H1 (cell line): Measurements from ENCODE around the gene NLGN4X. TPM values are rescaled to one million over a fixed set of nuclear protein-coding genes. Genes with fewer than 3 reads are reported as not detected.

Experiments
- CTCF ChIA-PET: fragments of 300-600 bp; sonication (Branson Sonifier 250); formaldehyde crosslinking; loops from one replicate; lab custom pipeline; 2021; ENCODE audit not compliant: partially characterized antibody; lab: Charles Lee
- POLR2A ChIA-PET: fragments of 300-600 bp; sonication (Branson Sonifier 250); formaldehyde crosslinking; loops from one replicate; lab custom pipeline; 2021; ENCODE audit warnings: inconsistent platforms; ENCODE audit not compliant: partially characterized antibody; lab: Charles Lee
- DNase-seq, 2 experiments: peaks; one replicate each; pipeline versions ENCODE4 v3.0.0 to v3.0.0-alpha.2; 2010 to 2022; ENCODE audit warnings: low spot score in 2 of 2, low read depth in 1 of 2, mixed read lengths in 1 of 2
- FAIRE-seq: peaks from 2 replicates; lab custom pipeline; 2011; peaks lifted over from hg19 to GRCh38; lab: Jason Lieb, UNC
- H2AFZ ChIP-seq: 2 replicates; pipeline ENCODE4 v1.8.1; 2012; ENCODE audit warnings: low read length, inconsistent platforms
- H2AK5ac ChIP-seq: 2 replicates; pipeline ENCODE4 v1.6.1; 2013; ENCODE audit warnings: low read depth, low read length
- H2BK120ac ChIP-seq: replicated peaks from 2 replicates; pipeline ENCODE3; 2013; ENCODE audit warnings: low read depth, low read length, inconsistent platforms
- H2BK12ac ChIP-seq: 2 replicates; pipeline ENCODE4 v1.6.1; 2013; ENCODE audit warnings: low read depth, low read length
- H2BK15ac ChIP-seq: 2 replicates; pipeline ENCODE4 v1.6.1; 2013; ENCODE audit warnings: low read length
- H2BK20ac ChIP-seq: 2 replicates; pipeline ENCODE4 v1.6.1; 2013; ENCODE audit warnings: low read length
- H2BK5ac ChIP-seq: 2 replicates; pipeline ENCODE4 v1.6.1; 2013; ENCODE audit warnings: low read depth, low read length
- H3K14ac ChIP-seq: 2 replicates; pipeline ENCODE4 v1.6.1; 2013; ENCODE audit warnings: inconsistent platforms; ENCODE audit not compliant: insufficient read length
- H3K18ac ChIP-seq: 2 replicates; pipeline ENCODE4 v1.6.1; 2013; ENCODE audit warnings: low read length; ENCODE audit errors: extremely low read depth
- H3K23ac ChIP-seq: 2 replicates; pipeline ENCODE4 v1.6.1; 2013; ENCODE audit warnings: inconsistent platforms; ENCODE audit not compliant: insufficient read length
- H3K23me2 ChIP-seq: 2 replicates; pipeline ENCODE4 v1.6.1; 2013; ENCODE audit warnings: low read depth, low read length
- H3K27ac ChIP-seq: 2 replicates; pipeline ENCODE4 v1.6.1; 2011; ENCODE audit warnings: low read depth, low read length, inconsistent platforms
- H3K27me3 ChIP-seq, 4 experiments: replicated peaks in 1 of 4; 1 replicate in 1 of 4; 2 replicates in 3 of 4; pipeline versions ENCODE4 v1.6.1 to v1.8.1; 2011 to 2013; ENCODE audit warnings: low read length in 3 of 4, mild to moderate bottlenecking in 3 of 4, inconsistent platforms in 2 of 4, mixed read lengths in 2 of 4, moderate library complexity in 1 of 4; ENCODE audit not compliant: control insufficient read depth in 3 of 4, insufficient read depth in 3 of 4; ENCODE audit errors: extremely low read depth in 1 of 4
- H3K36me3 ChIP-seq, 4 experiments: 2 replicates each; pipeline versions ENCODE4 v1.6.1 to v1.8.1; 2011 to 2013; ENCODE audit warnings: mild to moderate bottlenecking in 4 of 4, low read length in 3 of 4, moderate library complexity in 2 of 4, control low read depth in 1 of 4, inconsistent platforms in 1 of 4; ENCODE audit not compliant: insufficient read depth in 4 of 4, control insufficient read depth in 2 of 4
- H3K4ac ChIP-seq: replicated peaks from 2 replicates; pipeline ENCODE3; 2013; ENCODE audit warnings: low read length, low read depth, mixed read lengths, inconsistent platforms; ENCODE audit not compliant: insufficient read length
- H3K4me1 ChIP-seq, 4 experiments: replicated peaks in 1 of 4; 1 replicate in 1 of 4; 2 replicates in 3 of 4; pipeline versions ENCODE4 v1.6.1 to v1.8.1; 2011 to 2013; ENCODE audit warnings: low read length in 3 of 4, inconsistent platforms in 2 of 4, mixed read lengths in 1 of 4; ENCODE audit not compliant: insufficient read depth in 4 of 4, control insufficient read depth in 3 of 4
- H3K4me2 ChIP-seq, 2 experiments: 2 replicates each; pipeline versions ENCODE4 v1.6.1 to v1.8.1; 2011 to 2013; ENCODE audit warnings: low read depth in 2 of 2, low read length in 2 of 2, control low read depth in 1 of 2, inconsistent platforms in 1 of 2, mild to moderate bottlenecking in 1 of 2; ENCODE audit not compliant: insufficient read depth in 1 of 2
- H3K4me3 ChIP-seq, 4 experiments: fragments of 200-600, 300-600 bp in 1 of 4; sonication (generic), shearing (Covaris generic), sonication (Bioruptor Twin) in 1 of 4; 2 replicates each; pipeline versions ENCODE4 v1.5.1 to v1.8.1; 2011 to 2016; ENCODE audit warnings: low read length in 4 of 4, low read depth in 3 of 4, control low read depth in 2 of 4, inconsistent platforms in 2 of 4, mild to moderate bottlenecking in 2 of 4, mixed read lengths in 1 of 4, moderate library complexity in 1 of 4; ENCODE audit not compliant: insufficient read depth in 2 of 4; ENCODE audit errors: extremely low read depth in 1 of 4
- H3K56ac ChIP-seq: replicated peaks from 2 replicates; pipeline ENCODE3; 2013; ENCODE audit warnings: low read depth, mild to moderate bottlenecking, mixed read lengths, low read length, inconsistent platforms; ENCODE audit not compliant: insufficient read length
- H3K79me1 ChIP-seq: 2 replicates; pipeline ENCODE4 v1.6.1; 2013; ENCODE audit warnings: low read depth, low read length, control low read depth
- H3K79me2 ChIP-seq, 2 experiments: 2 replicates each; pipeline versions ENCODE4 v1.6.1 to v1.8.1; 2012 to 2013; ENCODE audit warnings: low read length in 2 of 2, mild to moderate bottlenecking in 2 of 2, inconsistent platforms in 1 of 2; ENCODE audit not compliant: insufficient read depth in 2 of 2, control insufficient read depth in 1 of 2
- H3K9ac ChIP-seq, 4 experiments: replicated peaks in 1 of 4; 1 replicate in 1 of 4; 2 replicates in 3 of 4; pipeline versions ENCODE4 v1.6.1 to v1.8.1; 2011 to 2013; ENCODE audit warnings: low read depth in 3 of 4, low read length in 3 of 4, control low read depth in 2 of 4, mild to moderate bottlenecking in 2 of 4, moderate library complexity in 2 of 4, inconsistent platforms in 1 of 4; ENCODE audit errors: extremely low read depth in 1 of 4
- H3K9me3 ChIP-seq, 2 experiments: 2 replicates each; pipeline versions ENCODE4 v1.6.1 to v1.8.1; 2012 to 2013; ENCODE audit warnings: mild to moderate bottlenecking in 2 of 2, moderate library complexity in 2 of 2, control low read depth in 1 of 2, inconsistent platforms in 1 of 2, low read depth in 1 of 2, low read length in 1 of 2, mixed read lengths in 1 of 2; ENCODE audit not compliant: insufficient read depth in 2 of 2
- H4K20me1 ChIP-seq, 2 experiments: replicated peaks in 1 of 2; 2 replicates each; pipeline versions ENCODE3 to v1.8.1; 2011 to 2013; ENCODE audit warnings: inconsistent platforms in 2 of 2, low read length in 2 of 2, mild to moderate bottlenecking in 1 of 2; ENCODE audit not compliant: insufficient read depth in 2 of 2, control insufficient read depth in 1 of 2
- H4K5ac ChIP-seq: 2 replicates; pipeline ENCODE4 v1.6.1; 2013; ENCODE audit warnings: low read length, low read depth, mixed read lengths, inconsistent platforms; ENCODE audit not compliant: insufficient read length
- H4K8ac ChIP-seq: 2 replicates; pipeline ENCODE4 v1.8.0; 2013; ENCODE audit warnings: mild to moderate bottlenecking, moderate library complexity, low read length, inconsistent platforms; ENCODE audit not compliant: insufficient read depth; ENCODE audit errors: extremely low read depth
- H4K91ac ChIP-seq: replicated peaks from 2 replicates; pipeline ENCODE3; 2013; ENCODE audit warnings: low read length, mixed read lengths, inconsistent platforms; ENCODE audit not compliant: insufficient read length
- CBX5 ChIP-seq: fragments of 300-800, 300-1000 bp; sonication (generic); IDR thresholded peaks from 2 replicates; pipeline ENCODE4 v1.7.1; 2016; ENCODE audit warnings: antibody characterized with exemption, low read length, low read depth
- CHD2 ChIP-seq: IDR thresholded peaks from 2 replicates; pipeline ENCODE4 v1.6.1; 2012; ENCODE audit warnings: low read length, improper control_type of control experiment
- GABPA ChIP-seq: IDR thresholded peaks from 2 replicates; pipeline ENCODE4 v1.6.1; 2011; ENCODE audit warnings: mild to moderate bottlenecking, low read length, moderate library complexity, borderline replicate concordance; ENCODE audit not compliant: insufficient read depth
- JUN ChIP-seq: IDR thresholded peaks from 2 replicates; pipeline ENCODE4 v1.6.1; 2011; ENCODE audit warnings: low read depth, mild to moderate bottlenecking, improper control_type of control experiment, low read length
- JUND ChIP-seq: IDR thresholded peaks from 2 replicates; pipeline ENCODE4 v1.6.1; 2011; ENCODE audit warnings: mild to moderate bottlenecking, improper control_type of control experiment, low read length
- KDM4A ChIP-seq: IDR thresholded peaks from one replicate; pipeline ENCODE4 v1.7.1; 2012; ENCODE audit warnings: low read depth, mild to moderate bottlenecking, moderate library complexity, low read length, inconsistent platforms; ENCODE audit not compliant: severe bottlenecking
- NANOG ChIP-seq: IDR thresholded peaks from 2 replicates; pipeline ENCODE4 v1.6.1; 2011; ENCODE audit warnings: low read length, low read depth, mild to moderate bottlenecking, inconsistent platforms; ENCODE audit not compliant: insufficient read depth, poor library complexity, severe bottlenecking
- NRF1 ChIP-seq: IDR thresholded peaks from 2 replicates; pipeline ENCODE4 v1.6.1; 2011; ENCODE audit warnings: mild to moderate bottlenecking, low read depth, low read length, improper control_type of control experiment
- PHF8 ChIP-seq: fragments of 200-600 bp; sonication (generic); conservative IDR thresholded peaks from 2 replicates; pipeline ENCODE4 v1.7.1; 2012; ENCODE audit warnings: low read depth, mild to moderate bottlenecking, inconsistent platforms, low read length, moderate library complexity
- POLR2AphosphoS5 ChIP-seq: IDR thresholded peaks from 2 replicates; pipeline ENCODE4 v1.6.1; 2011; ENCODE audit warnings: low read depth, low read length
- RXRA ChIP-seq: IDR thresholded peaks from 2 replicates; pipeline ENCODE4 v1.6.1; 2011; ENCODE audit warnings: low read depth, mild to moderate bottlenecking, low read length, moderate library complexity; ENCODE audit not compliant: insufficient read depth
- SP4 ChIP-seq: IDR thresholded peaks from 2 replicates; pipeline ENCODE4 v1.6.1; 2012; ENCODE audit warnings: low read length, inconsistent platforms
- SUZ12 ChIP-seq: fragments of 200-600 bp; sonication (generic); IDR thresholded peaks from 2 replicates; pipeline ENCODE4 v1.6.1; 2012; ENCODE audit warnings: mild to moderate bottlenecking, inconsistent platforms, low read length, moderate library complexity, mixed read lengths
- WGBS, 2 experiments: shearing (Covaris generic) in 1 of 2; methylation state at CpG; one replicate each; pipeline versions ENCODE4 v1.1.6 to v1.1.7; 2013 to 2015; ENCODE audit warnings: low lambda C conversion rate in 2 of 2, mixed read lengths in 2 of 2, inconsistent platforms in 1 of 2, low coverage in 1 of 2, missing lambda C conversion rate in 1 of 2; ENCODE audit not compliant: insufficient replicate concordance in 2 of 2, insufficient coverage in 1 of 2, insufficient read length in 1 of 2; ENCODE audit errors: extremely low coverage in 1 of 2, missing lambda C conversion rate in 1 of 2; 5-methylcytosine and 5-hydroxymethylcytosine counted together
- polyA plus RNA-seq, 7 experiments: library from polyadenylated mRNA; depleted of rRNA in 3 of 7; stranded (reverse) in 5 of 7; unstranded in 2 of 7; fragments of >200 nt in 5 of 7; fragments of 200-250 nt in 2 of 7; gene quantifications; 1 replicate in 5 of 7; 2 replicates in 1 of 7; 4 replicates in 1 of 7; pipeline versions ENCODE4 v1.2.1 to v1.2.3, GENCODE V29; 2011 to 2013; ENCODE audit warnings: missing spikeins in 2 of 7, mixed read lengths in 2 of 7
- total RNA-seq: library from RNA; stranded (reverse); fragmentation: NEBNext Ultra II Directional; extraction: Animal tissue kit (Norgen Biotek cat#: 25700); gene quantifications from 2 replicates; pipeline ENCODE4 v1.2.1, GENCODE V29; 2021
- TF ChIP-seq, protein P1 (sequence below): IDR thresholded peaks from 2 replicates; pipeline ENCODE4 v1.6.1; 2012; ENCODE audit warnings: low read length, inconsistent platforms

NLGN4X gene
- total and polyA plus RNA-seq, 2 of the 8 experiments (the other 6 are each of a cell fraction or from before 2014, with no cell fraction given): 104 to 124 TPM

DNA sequence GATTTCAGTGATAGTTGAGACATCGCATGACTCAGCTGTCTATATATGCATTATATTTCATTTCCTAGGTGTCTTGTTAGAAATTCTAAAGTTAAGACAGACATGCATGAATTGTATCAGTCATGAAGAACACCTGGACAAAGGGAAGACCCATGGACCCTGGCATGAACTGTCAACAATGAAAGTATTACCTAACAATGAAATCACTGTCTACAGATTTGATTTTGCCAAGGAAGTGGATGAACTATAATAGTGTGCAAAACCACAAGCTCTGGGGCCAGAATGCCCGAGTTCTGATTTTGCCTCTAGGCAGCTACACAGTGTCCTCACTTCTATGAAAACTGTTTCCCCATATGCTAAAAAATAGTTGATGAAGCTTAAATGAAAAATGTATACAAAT is 386.1 kb downstream of the NLGN4X start:
- H3K79me2 ChIP-seq: no peaks in the 10 kb centered on the region
- ChIA-PET POLR2A (no interaction called here), CTCF (no interaction called here)
- H2AFZ ChIP-seq: no peak overlapping the region
- no peak overlapping the region for H3K18ac ChIP-seq
- 88% methylated on average over 2 of the region's 2 CpGs; no CpG with 5 or more reads in 1 of the 2 experiments for WGBS, 2 experiments
- H3K4me1 ChIP-seq: no peaks in the 10 kb centered on the region
- H3K9ac ChIP-seq: no peak overlapping the region
- H4K91ac ChIP-seq: no peak overlapping the region
- H3K4me3 ChIP-seq: no peak overlapping the region
- H3K4me2 ChIP-seq: no peak overlapping the region
- no peak overlapping the region for H2AK5ac ChIP-seq
- no peaks in the 10 kb centered on the region for H3K36me3 ChIP-seq
- FAIRE-seq (no peak), DNase-seq (no peak)
- H3K9me3 ChIP-seq: no peaks in the 10 kb centered on the region
- H2BK5ac ChIP-seq: no peak overlapping the region
- no peak overlapping the region for H2BK15ac ChIP-seq
- H3K56ac ChIP-seq: no peak overlapping the region
- H3K23me2 ChIP-seq: no peaks in the 10 kb centered on the region
- H3K27me3 ChIP-seq: no peaks in the 10 kb centered on the region
- H3K14ac ChIP-seq: no peak overlapping the region
- no peak overlapping the region for H4K8ac ChIP-seq
- H3K23ac ChIP-seq: no peak overlapping the region
- H2BK12ac ChIP-seq: no peak overlapping the region
- no peaks in the 10 kb centered on the region for H3K79me1 ChIP-seq
- H4K20me1 ChIP-seq: no peaks in the 10 kb centered on the region
- H3K4ac ChIP-seq: no peak overlapping the region
- H2BK20ac ChIP-seq: no peak overlapping the region
- no peak overlapping the region for H2BK120ac ChIP-seq
- no peak overlapping the region for H4K5ac ChIP-seq
- H3K27ac ChIP-seq: no peak overlapping the region
- TF ChIP-seq CBX5 (no peak), KDM4A (no peak), POLR2AphosphoS5 (no peak), JUND (no peak), RXRA (no peak), JUN (no peak), NANOG (no peak), SUZ12 (no peak), CHD2 (no peak), SP4 (no peak), NRF1 (no peak), GABPA (no peak), PHF8 (no peak)
- TF ChIP-seq, protein P1, sequence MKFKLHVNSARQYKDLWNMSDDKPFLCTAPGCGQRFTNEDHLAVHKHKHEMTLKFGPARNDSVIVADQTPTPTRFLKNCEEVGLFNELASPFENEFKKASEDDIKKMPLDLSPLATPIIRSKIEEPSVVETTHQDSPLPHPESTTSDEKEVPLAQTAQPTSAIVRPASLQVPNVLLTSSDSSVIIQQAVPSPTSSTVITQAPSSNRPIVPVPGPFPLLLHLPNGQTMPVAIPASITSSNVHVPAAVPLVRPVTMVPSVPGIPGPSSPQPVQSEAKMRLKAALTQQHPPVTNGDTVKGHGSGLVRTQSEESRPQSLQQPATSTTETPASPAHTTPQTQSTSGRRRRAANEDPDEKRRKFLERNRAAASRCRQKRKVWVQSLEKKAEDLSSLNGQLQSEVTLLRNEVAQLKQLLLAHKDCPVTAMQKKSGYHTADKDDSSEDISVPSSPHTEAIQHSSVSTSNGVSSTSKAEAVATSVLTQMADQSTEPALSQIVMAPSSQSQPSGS: no peak
